Activated CD4-positive, CD25-positive, alpha-beta regulatory T cell treated with anti-CD3 and anti-CD28 coated beads, Interleukin-2, amount 50 U/mL, for 16 hours (primary cell): ENCODE measurements around the gene TAGLN3.
A peak's percentile ranks its signal among the peaks of the same experiment; 100 is the strongest.

Experiments used
- DNase-seq: peaks from one replicate; pipeline ENCODE4 v3.0.0-alpha.2; 2020; ENCODE audit warnings: low read depth, low spot score

TAGLN3 gene

DNA sequence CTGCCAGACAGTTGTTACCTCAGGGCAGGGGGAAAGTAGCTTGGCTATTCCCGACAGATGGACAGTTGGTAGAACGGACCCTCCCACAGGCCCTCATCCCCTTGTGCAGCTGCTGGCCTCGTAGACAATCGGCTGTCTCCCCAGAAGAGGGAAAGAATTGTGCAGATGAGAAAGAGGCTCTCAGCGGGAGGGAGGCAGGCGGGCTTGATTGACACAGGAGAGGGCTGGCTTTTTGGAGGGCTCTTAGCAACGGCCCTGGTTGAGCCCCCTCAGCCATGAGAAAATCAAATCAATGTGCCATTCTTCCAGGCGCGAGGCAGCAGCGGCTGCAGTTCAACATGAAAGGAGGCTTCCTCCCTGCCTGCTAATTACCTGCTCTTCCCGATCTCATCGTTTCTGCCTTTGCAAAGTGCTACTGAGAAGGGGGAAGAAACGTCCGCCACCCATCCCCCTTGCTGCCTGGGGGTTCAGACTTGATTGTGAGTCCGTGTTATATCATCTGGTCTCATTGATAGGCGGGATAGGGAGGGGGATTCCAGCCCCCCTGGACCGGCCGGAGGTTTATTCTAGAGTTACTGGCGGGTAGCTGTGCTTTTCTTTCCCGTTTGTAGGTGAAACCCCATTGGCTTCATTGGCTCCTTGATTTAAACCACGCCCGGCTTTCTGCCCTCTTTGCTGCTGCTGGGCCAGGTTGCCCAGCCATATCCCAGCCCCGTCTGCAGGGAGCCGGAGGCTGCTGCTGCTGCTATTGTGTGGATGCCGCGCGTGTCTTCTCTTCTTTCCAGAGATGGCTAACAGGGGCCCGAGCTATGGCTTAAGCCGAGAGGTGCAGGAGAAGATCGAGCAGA, at the start of gene TAGLN3:
Gene TAGLN3 (plus strand): TSS at position 287 of the 848 bp plus-strand sequence. CDS start 501 bp downstream, at position 788.
- no peak for DNase-seq

GRCh38 chr3:111949712-111950111, 49.0 kb upstream of the TAGLN3 start:
- no peak for DNase-seq

DNA sequence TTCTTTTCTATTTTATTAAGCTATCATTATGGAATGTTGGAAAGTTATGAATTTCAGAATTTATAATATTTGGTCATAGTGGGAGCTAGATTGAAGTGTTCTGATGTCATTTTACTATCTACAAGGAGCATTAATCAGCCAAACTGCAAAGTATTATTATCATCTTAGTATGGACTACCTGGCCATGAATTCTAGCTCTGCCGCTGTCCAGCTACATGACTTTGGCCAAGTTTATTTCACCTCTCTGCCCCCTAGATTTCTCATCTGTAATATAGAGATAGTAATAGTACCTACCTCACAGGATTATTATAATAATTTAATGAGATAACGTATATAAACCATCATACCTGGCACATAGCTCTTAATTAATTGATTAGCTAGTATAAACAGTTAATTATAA, 47.7 kb upstream of the TAGLN3 start:
- DNase-seq = no peak

DNA sequence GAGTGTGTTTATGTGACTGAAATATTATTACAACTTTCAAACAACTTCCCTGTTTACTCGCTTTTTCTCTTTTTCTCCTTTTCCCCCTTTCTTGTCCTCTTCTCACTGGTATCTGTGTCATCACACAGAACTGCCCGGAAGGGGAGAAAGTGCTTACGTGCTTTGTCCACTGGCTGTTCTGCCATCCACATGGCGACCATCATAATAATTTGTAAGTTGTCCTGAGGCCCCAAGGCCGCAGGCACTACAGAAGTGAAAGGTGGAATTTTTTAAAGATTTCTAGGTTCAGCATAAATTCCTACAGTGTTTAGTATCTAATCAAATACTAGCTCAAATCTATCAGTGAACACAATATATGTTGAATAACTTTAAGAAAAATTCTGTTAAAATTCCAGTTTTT, 46.6 kb upstream of the TAGLN3 start:
- no peak for DNase-seq

- no peak for DNase-seq
Measured at GRCh38 chr3:111952866-111953450, 45.8 kb upstream of the TAGLN3 start.

GRCh38 chr3:111954228-111954990, 44.3 kb upstream of the TAGLN3 start:
- no peak for DNase-seq

GRCh38 chr3:111955876-111956275, 42.8 kb upstream of the TAGLN3 start:
- DNase-seq = no peak

DNA sequence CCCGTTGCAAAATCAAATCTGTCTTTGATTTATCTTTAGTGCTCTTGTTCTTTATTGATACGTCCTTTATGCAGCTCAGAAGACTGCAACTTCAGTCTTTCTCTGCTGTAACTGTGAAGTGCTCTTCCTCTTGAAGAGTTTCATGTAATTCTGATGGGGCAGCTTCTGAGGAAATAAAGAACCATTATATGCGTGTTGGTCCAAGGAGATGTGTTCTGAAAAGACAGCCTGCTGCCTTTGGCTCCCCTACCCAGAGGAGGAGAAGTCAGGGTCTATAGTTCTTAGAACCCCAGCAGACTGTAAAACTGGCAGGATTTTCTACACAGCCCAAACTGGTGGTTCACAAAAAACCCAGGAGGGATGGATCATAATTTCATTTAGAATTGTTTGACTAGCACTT, 42.3 kb upstream of the TAGLN3 start:
- DNase-seq = no peak

DNA sequence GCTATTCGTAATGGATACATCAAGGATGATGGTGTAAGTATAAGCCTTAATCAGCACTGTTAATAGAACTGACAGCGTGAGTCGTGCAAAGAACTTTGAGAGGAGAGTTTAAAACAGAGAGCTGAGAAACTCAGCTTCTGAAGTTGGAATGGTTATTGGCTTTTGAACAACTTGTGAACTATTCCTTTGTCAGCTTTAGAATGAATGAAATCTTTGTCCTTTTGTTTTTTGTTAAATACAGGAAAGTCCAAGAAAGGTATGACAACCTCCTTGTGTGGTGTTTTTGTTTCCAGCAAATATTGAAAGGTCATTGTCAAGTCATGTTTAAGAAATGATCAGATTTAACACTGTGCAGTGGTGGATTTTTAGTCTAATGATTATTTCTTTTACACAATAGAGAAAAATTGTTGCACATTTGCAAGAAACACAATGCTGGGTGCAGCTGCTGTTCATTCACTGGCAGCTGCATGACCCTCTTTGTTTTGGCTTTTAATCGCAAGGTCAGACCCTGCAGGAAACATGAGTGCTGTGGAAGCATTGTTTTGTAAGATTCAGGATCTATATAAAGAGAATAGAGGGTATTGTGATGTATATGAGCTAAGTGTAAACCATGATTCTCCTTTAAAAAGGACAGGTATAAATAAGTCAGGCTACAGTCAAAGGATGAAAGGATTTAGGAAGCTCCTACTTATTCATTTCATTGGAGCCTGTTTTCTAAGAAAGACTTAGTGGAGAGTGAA, 41.6 kb upstream of the TAGLN3 start:
- no peak for DNase-seq

DNA sequence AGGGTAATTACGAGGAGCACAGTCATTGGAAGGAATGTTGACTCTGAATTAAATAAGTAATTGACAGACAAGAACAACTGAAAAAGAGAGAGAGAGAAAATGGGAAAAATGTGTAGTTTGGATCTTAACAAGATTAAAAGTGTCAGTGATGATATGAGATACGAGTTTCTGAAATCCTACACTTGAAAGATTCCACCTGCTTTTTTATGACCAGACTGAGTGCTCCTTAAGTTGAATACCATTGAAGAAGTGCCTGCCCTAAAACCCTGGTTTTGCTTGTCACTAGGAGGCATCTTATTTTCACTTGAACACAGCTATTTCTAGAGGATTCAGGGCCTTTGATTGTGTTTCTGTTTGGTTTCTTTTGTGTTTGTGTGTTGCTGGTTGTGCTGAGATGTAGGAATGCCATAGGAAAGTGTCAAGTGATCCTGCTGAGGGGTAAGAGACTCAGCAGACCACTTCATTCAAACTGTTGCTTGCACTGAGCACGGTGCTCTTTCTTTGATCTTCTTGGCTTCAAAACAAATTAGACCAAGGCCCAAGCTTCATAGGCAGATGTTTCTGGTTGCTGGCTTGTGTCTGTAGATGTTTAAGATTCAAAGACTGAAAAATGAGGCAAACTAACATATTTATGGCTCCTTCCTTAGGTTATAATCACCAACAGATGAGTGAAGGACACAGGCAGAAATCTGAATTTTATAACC, 37.1 kb upstream of the TAGLN3 start:
- no peak for DNase-seq

DNA sequence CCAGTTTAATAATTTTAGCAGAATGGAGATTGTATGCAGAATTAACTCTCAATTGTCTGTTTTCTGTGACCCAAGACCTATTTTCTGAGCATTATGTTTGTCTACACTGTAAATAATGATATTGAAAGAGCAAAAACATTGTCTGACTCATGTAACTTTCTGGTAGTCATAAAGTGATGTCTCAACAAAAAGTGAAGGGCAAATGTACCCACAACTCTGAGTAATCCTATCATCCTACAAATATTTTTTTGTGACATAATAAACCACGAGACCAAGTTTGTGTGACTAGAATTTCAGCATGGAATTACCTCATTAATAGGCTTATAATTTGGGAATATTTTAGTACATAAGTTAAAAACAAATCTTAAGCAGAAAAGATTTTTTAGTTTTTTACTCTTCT, 35.3 kb upstream of the TAGLN3 start:
- DNase-seq = no peak

DNA sequence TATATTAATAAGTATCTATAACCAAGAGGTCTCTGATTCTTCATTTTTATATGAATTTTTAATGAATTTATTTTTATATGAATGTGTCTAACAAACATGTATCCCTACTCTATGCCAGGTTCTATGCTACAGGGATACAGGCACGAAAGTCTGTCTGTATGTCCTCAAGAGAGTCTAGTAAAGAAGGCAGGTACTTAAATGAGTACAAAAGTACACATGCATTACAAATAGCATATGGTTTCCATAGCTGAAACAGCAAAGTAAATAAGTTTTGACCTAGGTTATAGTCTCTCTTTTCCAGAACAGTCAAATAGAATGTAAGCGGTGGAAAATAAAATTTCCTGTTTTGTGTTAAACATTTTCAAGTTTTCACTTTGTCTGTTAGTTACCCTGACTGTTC, 33.2 kb upstream of the TAGLN3 start:
- no peak for DNase-seq

DNA sequence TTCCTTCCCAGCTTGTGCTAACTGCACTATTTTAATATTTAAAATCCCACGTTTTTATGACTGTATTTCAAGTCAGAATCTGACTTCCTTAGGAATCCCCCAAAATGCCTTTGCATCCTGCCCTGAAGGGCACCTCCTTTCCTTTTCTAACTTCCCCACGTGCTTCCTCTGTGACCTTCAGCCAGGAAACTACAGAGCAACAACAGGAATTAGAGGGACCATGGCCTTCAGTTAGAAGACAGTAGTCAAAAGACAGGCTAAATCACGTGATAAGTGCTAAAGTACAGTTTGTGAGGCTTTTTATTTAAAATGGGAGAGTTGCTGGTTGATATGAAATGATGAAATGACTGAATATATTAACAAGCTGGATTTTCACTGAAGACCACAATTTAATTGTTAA, 31.7 kb upstream of the TAGLN3 start:
- no peak for DNase-seq

DNA sequence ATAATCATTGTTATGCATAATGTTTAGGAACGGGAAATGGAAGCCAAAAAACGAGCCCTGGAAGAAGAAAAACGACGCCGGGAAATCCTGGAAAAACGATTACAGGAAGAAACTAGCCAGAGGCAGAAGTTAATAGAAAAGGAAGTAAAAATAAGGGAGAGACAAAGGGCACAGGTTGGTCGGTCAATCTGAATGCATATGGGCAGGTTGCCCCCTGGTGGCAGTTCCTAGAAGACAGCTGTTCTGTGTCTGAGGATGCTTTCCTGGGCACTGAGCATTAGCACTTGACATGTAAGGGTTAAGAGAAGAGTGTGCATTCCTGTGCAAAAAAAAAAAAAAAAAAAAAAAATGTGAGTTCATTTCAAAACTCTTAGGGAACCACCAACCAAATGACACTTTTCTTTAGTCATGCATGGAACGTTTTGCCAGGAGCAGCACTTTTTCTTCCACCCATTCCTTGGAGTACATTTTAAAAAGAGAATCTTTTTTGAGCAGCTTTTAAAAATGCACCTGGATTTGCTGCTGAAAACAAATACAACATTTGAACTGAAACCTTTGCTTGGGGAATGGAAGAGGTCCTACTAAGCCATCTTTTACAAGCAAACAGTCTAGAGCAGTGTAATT, 31.0 kb upstream of the TAGLN3 start:
- DNase-seq = peak; percentile 67

DNA sequence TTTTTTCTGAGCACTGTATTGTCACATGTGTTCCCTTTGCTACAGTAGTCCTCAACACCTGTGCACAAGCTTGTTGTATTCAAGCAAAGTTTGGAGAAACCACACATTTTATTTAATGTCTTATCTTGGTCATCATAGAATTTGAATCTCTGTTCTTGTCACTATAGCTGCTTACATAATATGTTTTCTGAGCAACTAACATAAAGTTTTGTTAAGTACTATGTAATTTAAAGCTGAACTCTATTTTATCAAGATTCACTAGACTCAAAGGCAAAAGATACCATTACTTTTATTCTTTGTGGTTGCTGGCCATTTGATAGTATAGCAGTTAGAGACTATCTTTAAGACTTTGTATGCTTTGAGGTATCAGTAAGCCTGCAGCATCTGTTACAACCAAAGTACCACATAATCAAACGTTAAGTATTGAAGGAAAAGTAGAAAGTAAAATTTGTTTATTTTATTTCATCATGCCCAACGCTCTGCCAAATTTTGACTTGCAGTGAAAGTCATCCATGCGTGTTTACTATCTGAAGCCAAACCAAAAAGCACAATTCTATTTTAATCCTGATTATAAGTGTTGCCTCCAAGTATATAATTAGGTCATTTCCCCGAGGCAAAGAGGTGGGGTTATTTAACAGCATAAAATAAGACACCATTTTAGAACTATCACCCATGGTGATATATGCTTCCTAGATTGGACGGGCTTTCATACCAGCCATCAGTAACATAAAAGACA, 30.2 kb upstream of the TAGLN3 start:
- no peak for DNase-seq

GRCh38 chr3:111970376-111970775, 28.3 kb upstream of the TAGLN3 start:
- no peak for DNase-seq

- no peak for DNase-seq
Measured at GRCh38 chr3:111971533-111972130, 27.1 kb upstream of the TAGLN3 start.

DNA sequence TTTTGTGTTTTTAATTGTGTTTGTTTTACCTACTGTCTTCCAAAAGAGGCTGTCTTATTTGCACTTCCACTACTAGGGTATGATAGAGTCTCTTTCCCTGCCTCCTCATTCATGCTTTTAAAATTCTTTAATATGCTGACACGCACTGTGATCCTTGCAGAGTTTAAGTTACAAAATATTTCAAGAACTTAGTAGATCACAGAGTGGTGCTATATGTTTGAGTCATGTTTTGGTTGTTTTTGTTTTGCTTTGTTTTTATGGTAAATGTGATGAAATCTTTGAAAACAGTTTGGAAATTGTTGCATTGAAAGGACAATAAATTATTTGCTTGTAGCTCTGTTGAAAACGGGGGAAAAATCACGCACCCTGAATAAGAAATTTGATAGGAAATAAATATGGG, 25.8 kb upstream of the TAGLN3 start:
- no peak for DNase-seq

- DNase-seq = no peak
Measured at GRCh38 chr3:111975131-111975530, 23.6 kb upstream of the TAGLN3 start.

DNA sequence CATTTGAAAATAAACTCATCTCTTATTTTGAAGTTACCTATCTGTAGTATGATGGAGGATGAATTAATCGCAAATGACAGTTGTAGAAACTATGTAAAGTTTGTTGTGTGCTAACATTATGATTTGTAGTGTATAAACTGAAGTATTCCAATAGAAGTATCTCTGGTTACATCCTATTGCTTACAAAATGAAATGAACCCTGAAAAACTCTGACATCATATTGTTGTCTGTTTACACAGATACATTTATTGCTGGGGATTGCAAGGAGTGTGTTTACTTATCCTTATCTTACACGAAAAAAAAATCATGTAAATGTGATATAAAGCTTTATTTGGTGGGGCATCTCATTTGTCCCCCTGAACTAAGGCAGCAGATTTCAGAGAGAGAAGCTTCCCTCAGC, 22.5 kb upstream of the TAGLN3 start:
- no peak for DNase-seq
